Cardiac fibroblast (primary cell): ENCODE data around the gene DDIT3.
"Not testable (repeated sequence)": the region's sequence is repeated elsewhere in the genome, so short reads cannot be mapped to it uniquely, and the experiment has no call there.

Experiments
- DNase-seq, 2 donors: peaks; one replicate each; pipeline versions ENCODE4 v3.0.0 to v3.0.0-alpha.2; 2010; ENCODE audit warnings: low read depth in 2 of 2
- H3K4me3 ChIP-seq, 2 donors: replicated peaks in 1 of 2; 1 replicate in 1 of 2; 2 replicates in 1 of 2; pipeline ENCODE4 v1.5.1; 2011; ENCODE audit warnings: low read depth in 2 of 2, low read length in 2 of 2, mild to moderate bottlenecking in 2 of 2, moderate library complexity in 1 of 2
- TF ChIP-seq, protein P1 (sequence below): IDR thresholded peaks from one replicate; pipeline ENCODE4 v1.5.1; 2011; ENCODE audit warnings: low read depth, mild to moderate bottlenecking, low read length, inconsistent platforms

DDIT3 gene, protein sequence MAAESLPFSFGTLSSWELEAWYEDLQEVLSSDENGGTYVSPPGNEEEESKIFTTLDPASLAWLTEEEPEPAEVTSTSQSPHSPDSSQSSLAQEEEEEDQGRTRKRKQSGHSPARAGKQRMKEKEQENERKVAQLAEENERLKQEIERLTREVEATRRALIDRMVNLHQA

GRCh38 chr12:57520053-57520818 lies at the start of gene DDIT3:
TSS of gene DDIT3 (minus strand) at chr12:57520514. CDS start at chr12:57517406, 3,108 bp downstream.
- H3K4me3 ChIP-seq: peak within 1 kb of the TSS; percentile 90 to 97
- peak; percentile 99 to 100 for DNase-seq
- TF ChIP-seq, protein P1, sequence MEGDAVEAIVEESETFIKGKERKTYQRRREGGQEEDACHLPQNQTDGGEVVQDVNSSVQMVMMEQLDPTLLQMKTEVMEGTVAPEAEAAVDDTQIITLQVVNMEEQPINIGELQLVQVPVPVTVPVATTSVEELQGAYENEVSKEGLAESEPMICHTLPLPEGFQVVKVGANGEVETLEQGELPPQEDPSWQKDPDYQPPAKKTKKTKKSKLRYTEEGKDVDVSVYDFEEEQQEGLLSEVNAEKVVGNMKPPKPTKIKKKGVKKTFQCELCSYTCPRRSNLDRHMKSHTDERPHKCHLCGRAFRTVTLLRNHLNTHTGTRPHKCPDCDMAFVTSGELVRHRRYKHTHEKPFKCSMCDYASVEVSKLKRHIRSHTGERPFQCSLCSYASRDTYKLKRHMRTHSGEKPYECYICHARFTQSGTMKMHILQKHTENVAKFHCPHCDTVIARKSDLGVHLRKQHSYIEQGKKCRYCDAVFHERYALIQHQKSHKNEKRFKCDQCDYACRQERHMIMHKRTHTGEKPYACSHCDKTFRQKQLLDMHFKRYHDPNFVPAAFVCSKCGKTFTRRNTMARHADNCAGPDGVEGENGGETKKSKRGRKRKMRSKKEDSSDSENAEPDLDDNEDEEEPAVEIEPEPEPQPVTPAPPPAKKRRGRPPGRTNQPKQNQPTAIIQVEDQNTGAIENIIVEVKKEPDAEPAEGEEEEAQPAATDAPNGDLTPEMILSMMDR: no peak

GRCh38 chr12:57569858-57570257 lies 49.5 kb upstream of the DDIT3 start:
- H3K4me3 ChIP-seq: no peak overlapping the region
- no peak for DNase-seq
- TF ChIP-seq, protein P1: no peak

- no peak for DNase-seq
- TF ChIP-seq, protein P1: no peak
- H3K4me3 ChIP-seq: no peak overlapping the region
These were observed 48.5 kb upstream of the DDIT3 start for GRCh38 chr12:57568838-57569237.

- TF ChIP-seq, protein P1: no peak
- no peak for DNase-seq
- no peak overlapping the region for H3K4me3 ChIP-seq
These were observed 43.9 kb upstream of the DDIT3 start for GRCh38 chr12:57564178-57564740.

DNA sequence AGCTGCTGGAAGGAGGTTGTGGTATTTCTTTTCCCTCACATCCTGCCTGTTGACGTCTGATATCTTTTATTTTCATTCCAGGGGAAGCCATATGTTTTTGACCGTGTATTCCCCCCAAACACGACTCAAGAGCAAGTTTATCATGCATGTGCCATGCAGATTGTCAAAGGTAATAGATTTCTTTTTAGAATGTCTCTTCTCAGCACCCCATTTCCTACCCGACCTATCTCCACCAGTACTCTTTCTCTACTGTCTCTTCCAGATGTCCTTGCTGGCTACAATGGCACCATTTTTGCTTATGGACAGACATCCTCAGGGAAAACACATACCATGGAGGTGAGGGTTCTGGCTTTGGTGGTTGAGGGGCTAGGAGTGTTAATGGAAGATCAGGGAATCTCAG lies 43.0 kb upstream of the DDIT3 start:
- no peak for DNase-seq
- no peak overlapping the region for H3K4me3 ChIP-seq
- TF ChIP-seq, protein P1: no peak

DNA sequence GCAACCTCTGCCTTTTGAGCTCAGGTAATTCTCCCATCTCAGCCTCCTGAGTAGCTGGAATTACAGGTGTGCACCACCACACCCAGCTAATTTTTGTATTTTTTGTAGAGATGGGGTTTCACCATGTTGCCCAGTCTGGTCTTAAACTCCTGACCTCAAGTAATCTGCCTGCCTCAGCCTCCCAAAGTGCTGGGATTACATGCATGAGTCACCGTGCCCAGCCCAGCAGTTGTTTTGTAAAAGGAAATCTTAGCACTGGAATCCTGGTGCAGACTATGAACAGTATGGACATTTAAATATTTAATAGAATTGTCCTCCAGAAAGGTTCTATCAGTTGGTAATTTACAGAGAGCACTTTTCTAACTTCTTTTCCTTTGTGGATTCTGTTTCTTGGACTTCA lies 40.8 kb upstream of the DDIT3 start:
- H3K4me3 ChIP-seq: not testable (repeated sequence)
- DNase-seq: peak; percentile 18 to 19

DNA sequence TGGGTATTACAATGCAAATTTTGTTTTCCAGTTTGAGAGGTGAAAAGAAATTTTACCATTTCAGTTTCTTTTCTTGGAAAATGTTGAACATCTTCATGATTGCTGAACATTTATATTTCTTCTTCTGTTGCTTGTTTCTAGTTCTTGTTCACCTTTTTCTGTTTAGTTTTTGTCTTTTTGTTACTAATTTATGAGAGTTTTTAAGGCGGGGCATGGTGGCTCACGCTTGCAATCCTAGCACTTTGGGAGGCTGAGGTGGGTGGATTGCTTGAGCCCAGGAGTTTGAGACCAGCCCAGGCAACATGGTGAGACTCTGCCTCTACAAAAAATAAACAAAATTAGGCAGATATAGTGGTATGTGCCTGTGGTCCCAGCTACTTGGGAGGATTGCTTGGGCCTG lies 40.2 kb upstream of the DDIT3 start:
- no peak for DNase-seq
- no peak overlapping the region for H3K4me3 ChIP-seq

More for the DNA sequence above, 40.2 kb upstream of the DDIT3 start:
- TF ChIP-seq, protein P1: no peak
